SU-DHL-6 (cell line): ENCODE results near the gene ATN1.

ENCODE experiments used
- EZH2phosphoT487 ChIP-seq: fragments of 200-600 bp; sonication (generic), shearing (Covaris generic); conservative IDR thresholded peaks from 2 replicates; pipeline ENCODE4 v1.6.1; 2018; ENCODE audit warnings: mild to moderate bottlenecking, antibody characterized with exemption, low read length, moderate library complexity, mixed read lengths
- TF ChIP-seq, protein P1 (sequence below): fragments of 200-600 bp; sonication (generic); IDR thresholded peaks from one replicate; pipeline ENCODE4 v1.5.1; 2017; ENCODE audit warnings: antibody characterized with exemption, mild to moderate bottlenecking, low read length, moderate library complexity; ENCODE audit not compliant: insufficient read depth, poor library complexity, severe bottlenecking

DNA sequence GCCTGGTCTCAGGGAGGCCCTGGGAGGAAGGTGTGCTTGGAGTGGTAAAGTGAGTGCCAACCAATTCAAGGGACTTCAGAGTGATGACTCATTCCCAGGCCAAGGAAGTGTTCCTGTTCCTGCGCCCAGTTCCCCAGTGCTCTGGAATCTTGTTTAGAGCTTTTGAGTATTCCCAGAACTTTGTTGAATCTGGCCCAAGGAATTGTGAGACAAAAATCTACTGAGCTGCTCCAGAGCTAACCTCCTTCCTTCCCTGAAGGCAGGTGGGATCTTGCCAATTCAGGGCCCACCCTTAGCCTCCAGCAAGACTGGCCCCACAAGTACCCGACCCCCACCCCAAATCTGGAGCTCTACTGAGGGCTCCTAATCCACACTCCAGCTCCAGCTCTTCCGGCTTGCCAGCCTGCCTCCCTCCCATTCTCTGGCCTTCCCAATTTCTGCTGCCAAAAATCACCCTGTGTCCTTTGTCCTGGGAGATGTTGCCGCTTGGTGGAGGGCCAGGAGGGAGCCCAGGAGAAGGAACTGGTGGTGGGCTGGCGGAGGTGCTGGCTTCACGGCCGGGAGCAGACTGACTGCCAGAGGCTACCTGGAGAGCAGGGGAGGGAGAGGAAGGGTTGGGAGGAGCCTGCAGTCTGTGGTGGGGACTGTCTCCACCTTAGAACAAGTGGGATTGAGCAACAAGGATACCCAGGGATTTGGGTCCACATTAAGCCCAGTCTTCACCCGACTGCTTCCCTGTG lies 2.0 kb upstream of the ATN1 start:
- TF ChIP-seq, protein P1, sequence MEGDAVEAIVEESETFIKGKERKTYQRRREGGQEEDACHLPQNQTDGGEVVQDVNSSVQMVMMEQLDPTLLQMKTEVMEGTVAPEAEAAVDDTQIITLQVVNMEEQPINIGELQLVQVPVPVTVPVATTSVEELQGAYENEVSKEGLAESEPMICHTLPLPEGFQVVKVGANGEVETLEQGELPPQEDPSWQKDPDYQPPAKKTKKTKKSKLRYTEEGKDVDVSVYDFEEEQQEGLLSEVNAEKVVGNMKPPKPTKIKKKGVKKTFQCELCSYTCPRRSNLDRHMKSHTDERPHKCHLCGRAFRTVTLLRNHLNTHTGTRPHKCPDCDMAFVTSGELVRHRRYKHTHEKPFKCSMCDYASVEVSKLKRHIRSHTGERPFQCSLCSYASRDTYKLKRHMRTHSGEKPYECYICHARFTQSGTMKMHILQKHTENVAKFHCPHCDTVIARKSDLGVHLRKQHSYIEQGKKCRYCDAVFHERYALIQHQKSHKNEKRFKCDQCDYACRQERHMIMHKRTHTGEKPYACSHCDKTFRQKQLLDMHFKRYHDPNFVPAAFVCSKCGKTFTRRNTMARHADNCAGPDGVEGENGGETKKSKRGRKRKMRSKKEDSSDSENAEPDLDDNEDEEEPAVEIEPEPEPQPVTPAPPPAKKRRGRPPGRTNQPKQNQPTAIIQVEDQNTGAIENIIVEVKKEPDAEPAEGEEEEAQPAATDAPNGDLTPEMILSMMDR: no peak
- no peak for TF ChIP-seq EZH2phosphoT487
